AG08395 (cell line): ENCODE data around the gene TTC33.
"Not testable (repeated sequence)": the region's sequence is repeated elsewhere in the genome, so short reads cannot be mapped to it uniquely, and the experiment has no call there.

Experiments
- DNase-seq: peaks from one replicate; pipeline ENCODE4 v3.0.0; 2012; ENCODE audit warnings: mixed read lengths, low spot score

The TTC33 gene, protein sequence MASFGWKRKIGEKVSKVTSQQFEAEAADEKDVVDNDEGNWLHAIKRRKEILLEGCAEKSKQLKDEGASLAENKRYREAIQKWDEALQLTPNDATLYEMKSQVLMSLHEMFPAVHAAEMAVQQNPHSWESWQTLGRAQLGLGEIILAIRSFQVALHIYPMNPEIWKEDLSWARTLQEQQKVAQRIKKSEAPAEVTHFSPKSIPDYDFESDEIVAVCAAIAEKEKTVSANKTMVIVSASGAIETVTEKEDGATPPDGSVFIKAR

DNA sequence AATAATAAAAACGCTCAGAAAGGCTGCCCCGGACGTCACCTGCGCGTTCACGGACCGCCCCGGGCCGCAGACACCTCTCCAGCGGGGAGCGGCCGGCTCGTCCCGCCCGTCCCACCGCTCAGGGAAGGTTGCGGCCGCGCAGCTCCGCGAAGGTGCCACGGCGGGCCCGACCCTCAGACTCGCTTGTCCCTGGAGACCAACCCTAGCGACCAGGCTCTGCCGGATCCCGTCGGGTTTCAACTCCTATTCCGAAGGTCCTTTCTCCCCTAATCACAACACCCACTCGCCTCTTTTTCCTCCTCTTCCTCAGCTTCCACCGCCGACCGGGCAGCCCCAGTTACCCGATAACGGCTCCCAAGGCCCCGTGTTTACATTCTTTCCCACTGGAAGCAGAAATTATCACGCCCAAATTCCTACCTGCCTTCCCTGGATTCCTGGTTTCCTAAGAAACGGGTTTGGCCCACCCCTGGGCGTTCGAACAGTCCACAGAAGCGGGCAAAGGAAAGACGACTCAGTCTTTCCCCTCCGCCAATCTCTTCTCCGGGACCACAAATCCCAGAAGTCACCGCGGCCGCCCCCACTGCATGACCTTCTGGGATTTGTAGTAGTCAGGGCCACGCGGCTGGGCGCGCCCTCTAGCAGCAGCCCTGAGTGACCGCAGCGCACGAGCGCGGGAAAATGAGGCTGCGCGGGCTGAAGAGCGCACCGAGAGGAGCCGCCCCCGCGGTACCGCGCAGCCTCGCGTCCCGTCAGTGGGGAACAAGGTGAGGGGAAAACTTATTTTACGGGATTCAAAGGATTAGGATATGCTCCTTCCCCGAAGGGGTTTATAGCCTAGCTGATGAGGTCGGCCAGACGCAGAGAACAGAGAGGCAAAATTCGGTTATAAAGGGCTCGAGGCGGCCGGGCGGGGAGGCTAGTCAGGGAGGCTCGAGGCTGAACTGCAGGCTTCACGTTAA lies at the start of gene TTC33:
TTC33 (minus strand) TSS at position 555 of the 959 bp plus-strand sequence. CDS start 8,943 bp downstream, outside the sequence.
- peak; percentile 95 for DNase-seq

- DNase-seq: no peak
Observed at GRCh38 chr5:40801771-40802562, 46.2 kb upstream of the TTC33 start.

GRCh38 chr5:40799258-40799657 lies 43.5 kb upstream of the TTC33 start:
- no peak for DNase-seq

DNA sequence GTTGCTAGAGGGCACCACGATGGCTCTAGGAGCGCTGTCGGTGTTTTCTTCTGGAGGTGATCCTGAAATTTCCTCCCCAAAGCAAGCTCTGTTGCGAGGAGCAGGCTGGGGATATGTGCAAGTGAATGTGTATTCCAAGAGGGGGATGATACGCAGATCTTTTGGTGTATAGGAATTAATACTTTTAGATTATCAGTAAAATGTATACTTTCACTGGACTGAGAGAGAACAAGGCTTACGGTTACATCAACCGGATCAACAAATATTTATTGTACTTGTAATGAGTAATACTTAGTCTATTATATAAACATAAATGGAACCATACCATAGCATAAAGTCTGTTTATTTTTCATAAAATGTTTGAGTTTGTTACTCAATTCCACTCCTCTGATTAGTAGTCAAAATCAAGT lies 43.0 kb upstream of the TTC33 start:
- no peak for DNase-seq

GRCh38 chr5:40798012-40798800 lies 42.4 kb upstream of the TTC33 start, which contains the start of gene PRKAA1:
TSS of gene PRKAA1 (minus strand) at chr5:40798374. CDS start at chr5:40798189, 185 bp downstream.
- peak; percentile 97 for DNase-seq

- peak; percentile 45 for DNase-seq
Observed at GRCh38 chr5:40797273-40798011, 41.7 kb upstream of the TTC33 start.

DNA sequence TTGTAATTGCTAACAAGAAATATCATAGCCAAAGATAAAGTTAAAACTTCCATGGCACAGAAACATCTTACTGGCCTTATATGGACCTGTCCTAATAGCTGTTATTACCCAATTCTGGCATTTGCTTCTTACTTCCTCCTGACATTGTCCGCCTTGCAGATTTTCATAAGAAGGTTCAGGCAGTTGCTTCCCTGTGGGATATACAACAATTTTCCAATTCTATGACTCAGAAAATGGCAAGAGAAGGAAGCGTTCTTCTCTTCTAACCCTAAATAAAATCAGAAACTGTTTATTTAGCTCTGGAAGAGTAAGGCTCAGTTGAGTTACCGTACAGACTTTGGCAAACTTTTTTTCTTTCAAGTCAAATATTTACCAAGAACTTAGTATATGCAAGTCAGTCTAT lies 40.7 kb upstream of the TTC33 start:
- peak; percentile 38 for DNase-seq

DNA sequence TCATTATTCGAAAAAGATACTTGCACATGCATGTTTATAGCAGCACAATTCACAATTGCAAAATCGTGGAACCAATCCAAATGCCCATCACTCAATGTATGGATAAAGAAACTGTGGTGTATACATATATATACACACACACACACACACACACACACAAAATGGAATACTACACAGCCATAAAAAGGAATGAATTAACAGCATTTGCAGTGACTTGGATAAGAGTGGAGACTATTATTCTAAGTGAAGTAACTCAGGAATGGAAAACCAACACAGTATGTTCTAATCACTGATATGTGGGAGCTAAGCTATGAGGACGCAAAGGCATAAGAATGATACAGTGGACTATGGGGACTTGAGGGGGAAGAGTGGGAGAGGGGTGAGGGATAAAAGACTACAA lies 39.1 kb upstream of the TTC33 start:
- DNase-seq: not testable (repeated sequence)

GRCh38 chr5:40794340-40794739 lies 38.6 kb upstream of the TTC33 start:
- not testable (repeated sequence) for DNase-seq

DNA sequence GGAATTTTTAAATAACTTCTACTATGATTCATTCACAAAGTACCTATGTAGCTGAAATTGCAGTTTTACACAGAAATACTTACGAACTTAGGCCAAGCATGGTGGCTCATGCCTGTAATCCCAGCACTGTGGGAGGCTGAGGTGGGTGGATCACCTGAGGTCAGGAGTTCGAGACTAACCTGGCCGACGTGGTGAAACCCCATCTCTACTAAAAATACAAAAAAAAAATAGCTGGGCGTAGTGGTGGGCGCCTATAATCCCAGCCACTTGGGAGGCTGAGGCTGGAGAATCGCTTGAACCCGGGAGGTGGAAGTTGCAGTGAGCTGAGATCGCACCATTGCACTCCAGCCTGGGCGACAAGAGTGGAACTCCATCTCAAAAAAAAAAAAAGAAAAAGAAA lies 36.9 kb upstream of the TTC33 start:
- DNase-seq: not testable (repeated sequence)

GRCh38 chr5:40791715-40792139 lies 36.0 kb upstream of the TTC33 start:
- no peak for DNase-seq

GRCh38 chr5:40790947-40791593 lies 35.3 kb upstream of the TTC33 start:
- DNase-seq: no peak

DNA sequence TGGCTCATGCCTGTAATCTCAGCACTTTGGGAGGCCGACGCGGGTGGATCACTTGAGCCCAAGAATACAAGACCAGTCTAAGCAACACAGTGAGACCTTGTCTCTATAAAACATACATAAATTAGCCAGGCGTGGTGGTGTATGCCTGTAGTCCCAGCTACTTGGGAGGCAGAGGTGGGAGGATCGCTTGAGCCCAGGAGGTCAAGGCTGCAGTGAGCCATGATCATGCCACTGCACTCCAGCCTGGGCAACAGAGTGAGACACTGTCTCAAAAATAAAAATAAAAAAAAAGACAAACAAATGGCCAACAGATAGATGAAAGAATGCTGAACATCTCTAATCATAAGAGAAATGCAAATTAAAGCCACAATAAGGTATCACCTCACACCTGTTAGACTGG lies 33.2 kb upstream of the TTC33 start:
- not testable (repeated sequence) for DNase-seq

- no peak for DNase-seq
Observed at GRCh38 chr5:40787986-40788385, 32.2 kb upstream of the TTC33 start.

GRCh38 chr5:40786664-40787063 lies 30.9 kb upstream of the TTC33 start:
- not testable (repeated sequence) for DNase-seq

- no peak for DNase-seq
Observed at GRCh38 chr5:40784916-40785315, 29.2 kb upstream of the TTC33 start.

DNA sequence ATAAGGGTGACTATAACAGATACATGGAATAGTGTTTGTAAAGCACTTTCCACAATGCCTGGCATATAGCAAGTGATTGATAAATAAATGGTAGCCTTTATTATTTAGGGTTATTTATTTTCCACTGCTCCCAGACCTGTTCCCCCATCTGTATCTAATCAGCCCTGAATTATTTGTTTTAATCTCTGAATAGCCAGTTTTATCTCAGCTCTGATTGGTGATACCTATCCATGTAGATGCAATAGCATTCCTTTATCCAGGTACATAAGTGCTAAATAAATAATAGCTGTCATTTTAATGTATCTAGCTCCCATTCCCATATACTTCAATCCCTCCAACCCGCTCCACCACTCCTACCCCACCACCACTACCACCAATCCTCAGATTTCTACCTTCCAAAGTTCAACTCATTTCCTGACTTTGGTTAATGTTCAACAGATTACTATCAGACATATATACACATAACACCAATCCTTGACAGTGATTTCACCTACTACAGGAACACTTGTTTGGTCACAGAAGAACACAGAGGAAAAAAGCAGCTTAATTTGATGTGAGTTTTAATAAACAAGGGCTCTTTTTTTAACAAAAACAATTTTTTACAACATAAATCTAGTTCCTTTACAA lies 28.4 kb upstream of the TTC33 start:
- DNase-seq: no peak

DNA sequence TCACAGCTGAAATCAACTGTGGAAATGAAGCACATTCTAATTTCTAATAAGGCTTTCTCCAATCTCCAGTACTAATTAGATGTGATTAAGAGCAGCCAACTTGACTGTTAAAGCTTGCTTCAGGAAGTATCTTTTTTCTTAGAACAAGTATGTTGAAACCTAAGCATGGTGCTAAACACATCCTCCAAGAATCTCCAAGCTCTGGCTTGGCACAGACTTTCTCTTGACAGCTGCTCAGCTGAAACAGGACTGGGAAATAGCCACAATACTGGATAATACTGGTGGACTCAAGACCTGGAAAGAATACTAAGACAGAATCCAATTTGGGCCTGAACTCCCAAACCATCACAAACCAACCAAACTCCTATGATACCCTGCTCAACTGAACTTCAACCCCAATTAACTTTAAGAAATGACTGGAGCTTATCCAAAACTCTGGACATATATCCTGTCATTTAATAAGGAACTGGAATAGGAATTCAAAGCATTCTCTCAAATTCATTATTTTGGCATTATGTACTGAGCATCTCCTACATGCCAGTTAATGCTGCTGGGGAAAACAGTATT lies 26.2 kb upstream of the TTC33 start:
- peak; percentile 56 for DNase-seq

GRCh38 chr5:40780858-40781257 lies 25.1 kb upstream of the TTC33 start:
- no peak for DNase-seq
